Measurements from ENCODE around the gene CUTA.

Gene CUTA

GRCh38 chr6:33438978-33439594 is 21.2 kb upstream of the CUTA start:
- DNase-seq = no peak

DNA sequence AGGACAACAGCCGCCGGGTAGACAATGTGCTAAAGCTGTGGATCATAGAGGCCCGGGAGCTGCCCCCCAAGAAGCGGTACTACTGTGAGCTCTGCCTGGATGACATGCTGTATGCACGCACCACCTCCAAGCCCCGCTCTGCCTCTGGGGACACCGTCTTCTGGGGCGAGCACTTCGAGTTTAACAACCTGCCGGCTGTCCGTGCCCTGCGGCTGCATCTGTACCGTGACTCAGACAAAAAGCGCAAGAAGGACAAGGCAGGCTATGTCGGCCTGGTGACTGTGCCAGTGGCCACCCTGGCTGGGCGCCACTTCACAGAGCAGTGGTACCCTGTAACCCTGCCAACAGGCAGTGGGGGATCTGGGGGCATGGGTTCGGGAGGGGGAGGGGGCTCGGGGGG is 19.8 kb upstream of the CUTA start:
- DNase-seq = no peak

DNA sequence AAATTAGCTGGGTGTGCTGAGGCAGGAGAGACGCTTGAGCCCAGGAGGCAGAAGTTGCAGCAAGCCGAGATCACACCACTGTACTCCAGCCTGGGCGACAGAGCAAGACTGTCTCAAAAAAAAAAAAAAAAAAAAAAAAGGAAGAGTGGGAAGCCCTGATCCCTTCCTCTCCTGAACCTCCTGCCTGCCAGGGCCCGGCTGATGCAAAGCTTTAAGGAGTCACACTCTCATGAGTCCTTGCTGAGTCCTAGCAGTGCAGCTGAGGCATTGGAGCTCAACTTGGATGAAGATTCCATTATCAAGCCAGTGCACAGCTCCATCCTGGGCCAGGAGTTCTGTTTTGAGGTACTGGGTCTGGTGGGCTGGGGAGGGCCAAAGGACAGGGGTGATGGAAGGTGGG is 17.1 kb upstream of the CUTA start:
- DNase-seq = peak; percentile 74 to 92

DNA sequence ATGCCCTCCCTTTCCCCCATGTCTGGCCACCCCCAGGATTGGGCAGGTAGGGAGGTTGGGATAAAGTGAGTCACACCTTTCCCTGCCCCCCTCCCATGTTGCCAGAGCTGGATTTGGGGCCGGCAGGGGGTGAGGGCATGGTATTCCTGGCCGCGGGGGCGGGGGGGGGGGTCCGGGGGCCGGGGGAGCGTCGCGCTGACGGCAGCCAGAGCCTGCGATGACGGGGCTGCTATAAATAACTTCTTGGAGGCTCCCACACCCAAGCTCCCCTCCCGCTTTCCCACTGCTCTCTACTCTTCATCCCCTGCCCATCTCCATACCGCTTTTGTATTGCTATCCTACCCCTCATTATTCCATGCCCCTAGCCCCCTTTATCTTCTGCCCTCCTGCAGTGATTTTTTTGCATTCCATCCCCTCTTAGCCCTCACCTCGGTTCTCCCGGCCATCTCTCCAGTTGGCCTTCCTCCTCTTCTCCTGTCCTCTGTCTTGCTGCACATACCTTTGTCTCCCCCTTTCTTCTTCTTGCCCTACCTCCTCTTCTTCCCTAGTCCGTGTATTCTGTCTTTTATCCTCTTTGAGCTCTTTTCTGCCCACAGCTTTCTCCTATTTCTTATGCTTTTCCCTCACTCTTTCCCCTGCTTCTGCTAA is 15.8 kb upstream of the CUTA start:
- DNase-seq = no peak

DNA sequence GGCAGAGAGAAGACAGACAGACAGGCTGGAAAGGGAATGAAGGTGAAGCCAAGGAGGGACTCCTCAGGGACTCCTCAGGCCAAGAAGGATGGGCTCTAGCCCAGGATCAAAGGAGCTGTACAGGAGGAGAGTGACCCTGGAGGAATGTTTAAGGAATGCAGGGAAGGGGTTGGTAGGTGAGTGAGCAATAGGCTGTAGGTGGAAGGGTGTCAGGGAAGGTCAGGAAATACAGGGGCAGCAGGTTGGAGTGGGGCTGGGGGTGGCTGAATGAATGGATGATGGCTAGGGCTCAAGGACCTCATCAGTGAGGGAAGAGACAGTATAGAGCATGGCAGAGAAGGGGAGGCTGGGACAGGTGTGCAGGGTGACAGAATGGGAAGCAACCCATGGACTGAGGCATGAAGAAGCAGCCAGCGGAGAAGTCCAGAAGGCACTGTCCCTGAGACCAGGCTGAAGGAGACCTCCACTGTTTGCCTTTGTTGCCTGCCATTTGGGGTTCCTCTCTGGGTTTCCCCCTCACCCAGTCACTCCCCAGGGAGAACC is 15.2 kb upstream of the CUTA start:
- DNase-seq = no peak

DNA sequence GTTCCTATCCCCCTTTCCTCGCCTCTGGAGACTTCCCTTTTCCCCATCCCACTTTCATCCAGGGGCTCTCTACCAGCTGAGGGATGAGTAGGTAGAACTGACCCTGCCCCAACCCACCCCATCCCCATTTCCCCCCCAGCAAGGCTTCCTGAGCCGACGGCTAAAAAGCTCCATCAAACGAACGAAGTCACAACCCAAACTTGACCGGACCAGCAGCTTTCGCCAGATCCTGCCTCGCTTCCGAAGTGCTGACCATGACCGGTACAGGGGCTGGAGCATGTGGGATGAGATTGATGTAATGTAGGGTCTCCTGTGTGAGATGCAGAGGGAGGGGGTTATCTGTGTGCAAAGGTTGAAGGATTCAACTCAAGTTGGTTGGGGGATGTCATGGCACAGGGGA is 14.6 kb upstream of the CUTA start:
- DNase-seq = no peak

- no peak for DNase-seq
Measured at GRCh38 chr6:33431880-33432541, 14.1 kb upstream of the CUTA start.

- DNase-seq = no peak
Measured at GRCh38 chr6:33430991-33431879, 13.3 kb upstream of the CUTA start.

DNA sequence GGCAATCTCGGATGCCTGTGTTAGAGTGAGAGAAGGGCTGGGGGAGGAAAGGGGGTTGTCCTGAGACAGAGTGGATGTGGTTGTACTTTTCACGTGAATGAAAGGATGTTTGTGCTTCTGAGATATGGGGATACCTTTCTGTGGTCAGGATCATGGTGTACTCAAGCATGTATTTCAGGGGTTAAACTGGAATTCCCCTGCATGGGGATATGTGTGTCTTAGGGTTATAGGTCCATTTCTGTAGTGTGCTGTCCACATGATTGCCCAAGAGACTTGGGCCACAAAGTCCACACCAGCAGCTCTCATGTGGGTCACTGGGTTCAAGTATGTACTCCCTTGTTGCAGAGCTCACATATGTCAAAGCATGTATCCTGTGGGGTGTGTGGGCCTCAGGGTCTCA is 12.4 kb upstream of the CUTA start:
- DNase-seq = no peak

- DNase-seq = no peak
Measured at GRCh38 chr6:33429750-33430052, 11.8 kb upstream of the CUTA start.

- DNase-seq = no peak
Measured at GRCh38 chr6:33428966-33429749, 11.3 kb upstream of the CUTA start.

DNA sequence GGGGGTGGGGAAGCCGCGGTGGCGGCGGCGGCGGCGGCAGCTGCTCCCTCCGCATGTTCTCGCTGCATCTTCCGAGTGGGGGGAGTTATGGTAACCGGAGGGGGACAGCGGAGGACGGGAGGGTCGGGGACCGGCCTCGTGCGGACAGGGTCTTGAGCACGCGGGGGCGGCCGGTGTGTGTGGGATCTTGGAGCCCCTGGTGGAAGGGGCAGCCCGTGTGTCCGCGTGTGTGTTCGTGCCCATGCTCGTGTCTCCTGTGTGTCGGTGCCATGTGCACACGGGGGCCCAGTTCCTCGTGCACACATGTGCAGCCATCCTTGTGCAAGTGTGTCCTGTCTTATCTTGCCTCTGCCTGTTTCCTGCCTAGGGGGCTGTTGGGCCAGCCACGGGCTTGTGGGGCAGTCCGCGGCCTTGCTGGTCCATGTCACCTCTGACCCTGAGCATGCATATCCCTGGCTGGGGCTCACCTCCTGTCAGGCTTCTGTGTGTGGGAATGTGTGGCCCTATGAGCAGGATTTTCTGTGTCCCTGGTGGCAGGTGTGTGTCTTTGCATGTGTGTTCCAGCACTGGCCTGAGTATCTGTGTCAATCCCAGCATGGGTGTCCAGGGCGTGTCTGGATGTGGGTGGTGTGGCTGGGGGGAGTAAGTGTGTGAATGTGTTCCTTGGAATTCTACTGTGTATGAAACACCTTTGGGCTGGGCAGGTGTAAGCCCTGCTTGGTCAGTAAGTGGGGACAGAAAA is 10.5 kb upstream of the CUTA start:
- peak in 1 of 2 donors; percentile 36 for DNase-seq

DNA sequence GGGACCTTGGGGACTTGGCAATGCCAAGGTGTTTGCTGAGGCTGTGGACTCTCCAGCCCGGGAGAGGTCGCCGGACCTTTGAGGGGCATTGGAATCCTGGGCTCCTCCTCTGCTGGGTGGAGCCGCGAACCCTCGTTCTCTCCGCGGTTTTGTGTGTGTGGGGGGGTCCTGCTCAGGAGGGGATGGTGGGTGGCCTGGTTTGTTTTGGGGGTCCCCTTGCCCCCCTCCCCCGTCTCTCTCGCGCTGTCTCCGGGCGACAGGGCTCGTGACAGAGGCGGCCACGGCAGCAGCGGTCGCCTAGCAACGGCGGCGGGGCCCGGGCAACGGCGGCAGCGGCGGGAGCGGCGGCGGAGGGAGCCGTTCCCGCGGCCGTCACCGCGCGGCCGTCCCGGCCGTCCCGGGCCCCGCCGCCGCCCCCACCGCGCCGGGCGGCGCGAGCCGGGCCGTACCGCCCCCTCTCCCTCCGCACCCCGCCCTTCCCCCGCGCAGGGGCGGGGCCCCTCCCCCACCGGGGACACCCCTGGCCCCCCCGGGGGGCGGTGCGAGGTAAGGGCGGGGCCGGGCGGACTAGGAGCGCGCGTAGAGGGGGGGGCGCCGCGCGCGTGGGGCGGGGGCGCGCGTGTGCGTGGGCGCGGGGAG is 9.8 kb upstream of the CUTA start:
- DNase-seq = no peak

DNA sequence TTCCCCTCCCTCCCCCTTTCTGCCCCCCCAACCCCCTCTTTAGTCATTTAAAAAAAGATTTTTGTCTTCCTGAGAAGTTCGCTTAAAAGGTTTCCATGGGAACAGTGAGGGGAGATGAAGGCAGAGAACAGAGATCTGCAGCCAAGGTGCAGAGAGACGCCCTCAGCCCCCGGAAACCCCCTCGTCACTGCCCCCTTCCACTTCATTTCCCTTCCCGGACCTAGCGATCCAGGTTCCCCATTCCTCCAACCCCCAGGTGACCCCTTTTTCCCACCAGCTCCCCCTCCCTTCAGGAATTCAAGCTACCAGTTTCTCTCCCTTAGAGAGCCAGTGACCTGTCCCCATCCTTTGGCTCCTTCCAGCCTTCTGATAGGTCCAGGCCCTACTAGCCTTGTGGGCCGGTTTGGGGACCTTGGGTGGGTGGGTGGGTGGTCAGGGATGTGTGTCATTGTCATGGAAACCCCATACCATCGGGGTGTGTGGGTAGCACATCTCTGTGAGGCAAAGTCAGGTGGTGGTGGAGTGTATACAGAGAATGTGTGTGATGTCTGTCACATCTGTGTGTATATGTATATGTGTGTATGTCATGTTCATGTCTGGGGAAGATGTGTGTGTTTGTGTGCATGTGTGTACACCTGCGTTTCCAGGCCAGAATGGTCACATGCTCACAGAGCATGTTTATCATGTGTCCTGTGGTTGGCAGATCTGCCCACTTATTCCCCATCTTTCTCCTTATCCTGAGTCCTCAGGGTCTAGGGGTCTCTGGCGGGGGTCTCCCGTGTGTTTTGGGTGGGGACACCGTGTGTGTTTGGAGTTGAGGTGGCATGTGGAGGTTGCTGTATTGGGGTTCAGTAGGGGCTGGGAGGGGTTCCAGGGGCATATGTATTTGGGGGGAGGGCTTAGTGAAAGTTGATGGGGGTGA is 8.9 kb upstream of the CUTA start:
- DNase-seq = peak in 1 of 2 donors; percentile 44

DNA sequence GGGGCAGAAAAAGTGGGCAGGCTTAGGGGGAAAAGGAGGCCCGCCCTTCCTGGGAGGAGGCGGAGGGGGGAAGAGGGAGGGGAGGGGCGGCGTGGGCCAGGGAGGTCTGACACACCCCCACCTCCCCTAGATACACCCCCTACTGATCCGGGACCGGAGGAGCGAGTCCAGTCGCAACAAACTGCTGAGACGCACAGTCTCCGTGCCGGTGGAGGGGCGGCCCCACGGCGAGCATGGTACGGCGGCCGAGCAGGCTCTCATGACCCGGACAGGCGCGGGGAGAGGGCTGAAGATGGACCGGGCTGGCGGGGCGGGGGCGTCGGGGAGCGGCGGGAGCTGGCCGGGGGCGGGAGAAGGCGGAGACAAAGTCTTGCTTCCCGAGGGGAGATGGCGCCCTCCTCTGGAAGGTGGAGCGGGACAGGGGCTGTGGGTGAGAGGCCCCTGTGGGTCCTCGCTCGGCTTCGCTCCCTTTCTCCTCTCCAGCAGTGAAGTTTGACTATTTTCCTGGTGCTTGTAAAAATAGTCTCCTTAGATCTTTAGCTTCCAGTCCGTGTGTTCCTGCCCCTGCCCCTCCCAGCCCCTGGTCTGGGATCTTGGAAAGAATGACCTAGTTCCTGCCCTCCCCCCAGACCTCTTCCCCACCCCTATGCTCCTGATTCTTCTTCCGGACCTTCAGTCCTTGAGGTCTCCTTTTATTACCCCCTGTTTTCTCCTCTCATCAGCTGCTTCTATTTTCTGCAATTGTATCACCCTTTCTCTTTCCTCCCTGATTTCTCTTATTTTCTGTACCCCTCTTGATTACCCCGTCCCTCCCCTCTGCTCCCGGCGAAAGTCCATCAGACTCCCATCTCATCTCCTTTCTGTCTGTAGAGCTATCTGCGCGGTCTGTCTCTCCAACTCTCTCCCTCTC is 8.0 kb upstream of the CUTA start:
- DNase-seq = peak; percentile 60 to 83

DNA sequence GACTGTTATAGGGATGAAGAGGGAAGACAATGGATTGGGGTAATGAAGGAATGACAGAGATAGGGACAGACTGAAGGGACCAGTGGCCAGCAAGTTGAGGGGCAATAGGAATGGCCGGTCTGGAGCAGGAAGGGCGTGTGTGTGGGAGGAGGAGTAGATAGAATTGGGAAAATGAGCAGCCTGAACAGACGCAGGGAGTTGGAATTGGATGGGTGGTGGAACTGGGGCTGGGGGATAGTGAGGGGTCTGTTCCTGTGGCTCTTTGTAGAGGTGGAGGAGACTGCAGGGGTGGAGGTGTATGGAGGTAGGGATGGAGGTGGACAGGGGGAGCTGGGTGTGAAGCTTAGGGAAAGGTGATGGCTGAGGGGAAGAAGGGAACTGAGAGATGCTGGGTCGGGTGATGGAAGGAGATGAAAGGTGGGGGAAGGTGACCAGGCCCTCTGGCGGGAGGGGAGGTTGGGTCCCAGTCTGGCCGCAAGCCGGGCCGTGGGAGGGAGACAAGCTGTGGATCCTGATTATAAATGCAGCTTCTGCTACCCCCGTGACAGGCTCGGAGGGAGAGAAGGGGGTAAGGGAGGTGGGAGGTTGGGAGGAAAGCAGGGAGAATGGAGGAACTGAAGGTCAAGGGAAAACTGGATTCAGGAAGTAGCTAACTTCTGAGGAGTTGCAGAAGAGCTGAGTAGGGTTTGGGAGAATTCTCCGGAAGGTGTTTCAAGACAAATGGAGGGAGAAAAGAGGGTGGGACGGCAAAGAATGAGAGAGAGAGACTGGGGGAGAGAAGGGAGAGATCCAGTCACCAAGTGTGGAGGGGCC is 7.2 kb upstream of the CUTA start:
- peak in 1 of 2 donors; percentile 29 for DNase-seq

GRCh38 chr6:33423777-33424176 is 5.9 kb upstream of the CUTA start:
- no peak for DNase-seq

- no peak for DNase-seq
Measured at GRCh38 chr6:33421344-33421643, 3.4 kb upstream of the CUTA start.
